GM19035 (cell line): ENCODE data around the gene CLDN12.

ENCODE experiments used
- ATAC-seq: cut with Tn5 transposase; IDR thresholded peaks from one replicate; pipeline ENCODE4 v1.9.1; 2021; ENCODE audit not compliant: unreplicated experiment

The CLDN12 gene

GRCh38 chr7:90403174-90404113 is at the start of gene CLDN12:
CLDN12 (plus strand) TSS chr7:90403461; CDS start chr7:90412677, 9,216 bp downstream.
- peak; percentile 94 for ATAC-seq

- ATAC-seq: no peak
Observed at GRCh38 chr7:90383422-90383821, 19.8 kb upstream of the CLDN12 start.

- no peak for ATAC-seq
Observed at GRCh38 chr7:90383861-90384260, 19.4 kb upstream of the CLDN12 start.

GRCh38 chr7:90384433-90384832 is 18.8 kb upstream of the CLDN12 start:
- ATAC-seq: no peak

GRCh38 chr7:90387470-90388240 is 15.6 kb upstream of the CLDN12 start:
- ATAC-seq: no peak

GRCh38 chr7:90390926-90391325 is 12.3 kb upstream of the CLDN12 start:
- no peak for ATAC-seq

GRCh38 chr7:90391488-90391887 is 11.8 kb upstream of the CLDN12 start:
- ATAC-seq: no peak

- no peak for ATAC-seq
Observed at GRCh38 chr7:90396420-90396819, 6.8 kb upstream of the CLDN12 start.

GRCh38 chr7:90401989-90402388 is 1.3 kb upstream of the CLDN12 start:
- ATAC-seq: no peak

- ATAC-seq: no peak
Observed at GRCh38 chr7:90402785-90403173, 482 bp upstream of the CLDN12 start.

- ATAC-seq: no peak
Observed at GRCh38 chr7:90404777-90405176, 1.5 kb downstream of the CLDN12 start.

- no peak for ATAC-seq
Observed at GRCh38 chr7:90407484-90407821, 4.2 kb downstream of the CLDN12 start.

- no peak for ATAC-seq
Observed at GRCh38 chr7:90408142-90408541, 4.9 kb downstream of the CLDN12 start.

GRCh38 chr7:90409667-90410066 is 6.4 kb downstream of the CLDN12 start:
- ATAC-seq: no peak

- ATAC-seq: no peak
Observed at GRCh38 chr7:90411510-90411909, 8.2 kb downstream of the CLDN12 start.

GRCh38 chr7:90412458-90413184 is 9.4 kb downstream of the CLDN12 start:
- no peak for ATAC-seq

GRCh38 chr7:90413185-90413528 is 9.9 kb downstream of the CLDN12 start:
- ATAC-seq: no peak

- ATAC-seq: no peak
Observed at GRCh38 chr7:90421651-90422050, 18.4 kb downstream of the CLDN12 start.

GRCh38 chr7:90424720-90425119 is 21.5 kb downstream of the CLDN12 start:
- ATAC-seq: peak; percentile 93

- no peak for ATAC-seq
Observed at GRCh38 chr7:90425376-90425775, 22.1 kb downstream of the CLDN12 start.

GRCh38 chr7:90430614-90431460 is 27.6 kb downstream of the CLDN12 start:
- ATAC-seq: no peak
